HepG2 (cell line): ENCODE results near the gene CC2D1A. TPM values are rescaled to one million over a fixed set of nuclear protein-coding genes. Genes with fewer than 3 reads are reported as not detected.

Experiments
- CAMTA2 ChIP-seq: sonication (generic); formaldehyde crosslinking; IDR thresholded peaks from 2 replicates; pipeline ENCODE4 v1.4.0; 2020; ENCODE audit warnings: mild to moderate bottlenecking, missing genetic modification reagents, borderline replicate concordance
- CC2D1A ChIP-seq: sonication (generic); formaldehyde crosslinking; IDR thresholded peaks from 2 replicates; pipeline ENCODE4 v1.8.1; 2023; ENCODE audit warnings: mild to moderate bottlenecking, missing genetic modification reagents
- DMAP1 ChIP-seq: IDR thresholded peaks from 2 replicates; pipeline ENCODE4 v1.6.1; 2016
- DR1 ChIP-seq: sonication (generic); formaldehyde crosslinking; IDR thresholded peaks from 2 replicates; pipeline ENCODE4 v1.8.0; 2021; ENCODE audit warnings: mild to moderate bottlenecking, missing genetic modification reagents, inconsistent platforms
- EEA1 ChIP-seq: sonication (generic); formaldehyde crosslinking; IDR thresholded peaks from 2 replicates; pipeline ENCODE4 v1.5.1; 2020; ENCODE audit warnings: mild to moderate bottlenecking, missing genetic modification reagents, borderline replicate concordance
- FOXK2 ChIP-seq: fragments of 450-650 bp; IDR thresholded peaks from 2 replicates; pipeline ENCODE4 v1.6.1; 2016
- HNF1A ChIP-seq, 2 experiments: sonication (generic) in 1 of 2; formaldehyde crosslinking in 1 of 2; IDR thresholded peaks; 2 replicates each; pipeline versions ENCODE4 v1.4.0 to v1.6.1; 2016 to 2020; ENCODE audit warnings: borderline replicate concordance in 1 of 2, low read depth in 1 of 2, mild to moderate bottlenecking in 1 of 2, missing genetic modification reagents in 1 of 2
- IRX3 ChIP-seq: sonication (generic); formaldehyde crosslinking; IDR thresholded peaks from 2 replicates; pipeline ENCODE4 v1.8.1; 2023; ENCODE audit warnings: mild to moderate bottlenecking, low read depth, missing genetic modification reagents, borderline replicate concordance
- MTA1 ChIP-seq: sonication (generic); formaldehyde crosslinking; IDR thresholded peaks from 2 replicates; pipeline ENCODE4 v1.4.0; 2020; ENCODE audit warnings: missing genetic modification reagents, mild to moderate bottlenecking, borderline replicate concordance
- PAX8 ChIP-seq: sonication (generic); formaldehyde crosslinking; IDR thresholded peaks from 2 replicates; pipeline ENCODE4 v1.8.0; 2022; ENCODE audit warnings: mild to moderate bottlenecking, missing genetic modification reagents, borderline replicate concordance
- SYNCRIP ChIP-seq: fragments of 200-400 bp; formaldehyde crosslinking; IDR thresholded peaks from 2 replicates; pipeline ENCODE4 v1.6.1; 2018; ENCODE audit warnings: mild to moderate bottlenecking, low read depth, low read length; ENCODE audit not compliant: insufficient read depth
- THYN1 ChIP-seq: sonication (generic); formaldehyde crosslinking; IDR thresholded peaks from 2 replicates; pipeline ENCODE4 v1.8.1; 2023; ENCODE audit warnings: low read depth, mild to moderate bottlenecking, moderate library complexity, missing genetic modification reagents, borderline replicate concordance
- ZBTB7B ChIP-seq: sonication (generic); formaldehyde crosslinking; IDR thresholded peaks from 2 replicates; pipeline ENCODE4 v1.4.0; 2020; ENCODE audit warnings: missing genetic modification reagents
- ZNF329 ChIP-seq: sonication (generic); formaldehyde crosslinking; IDR thresholded peaks from 2 replicates; pipeline ENCODE4 v1.9.0; 2021; ENCODE audit warnings: low read depth, mild to moderate bottlenecking, missing genetic modification reagents
- ZNF558 ChIP-seq: sonication (generic); formaldehyde crosslinking; IDR thresholded peaks from 2 replicates; pipeline ENCODE4 v1.9.0; 2022; ENCODE audit warnings: mild to moderate bottlenecking, missing genetic modification reagents, borderline replicate concordance
- polyA plus RNA-seq, 8 experiments: library from polyadenylated mRNA; depleted of rRNA in 3 of 8; stranded (reverse) in 7 of 8; unstranded in 1 of 8; fragments of >200 nt; fragmentation: Illumina TruSeq in 4 of 8; extraction: Trizol in 4 of 8; gene quantifications; 2 replicates each; pipeline versions ENCODE4 v1.2.1 to v1.2.3, GENCODE V29; 2011 to 2016; ENCODE audit warnings: low read depth in 4 of 8, missing spikeins in 1 of 8, mixed read lengths in 1 of 8; ENCODE audit not compliant: insufficient read depth in 1 of 8
- total RNA-seq, 5 experiments: library from RNA; depleted of rRNA; stranded (reverse); fragments of >200 nt; fragmentation: Illumina TruSeq; extraction: Trizol; gene quantifications; 2 replicates each; pipeline ENCODE4 v1.2.3, GENCODE V29; 2016; ENCODE audit warnings: low read depth in 1 of 5
- TF ChIP-seq, protein P1 (sequence below): sonication (generic); formaldehyde crosslinking; IDR thresholded peaks from 2 replicates; pipeline ENCODE4 v1.5.1; 2020; ENCODE audit warnings: mild to moderate bottlenecking, moderate library complexity, missing genetic modification reagents
- TF ChIP-seq, protein P2 (sequence below): sonication (generic); formaldehyde crosslinking; conservative IDR thresholded peaks from 2 replicates; pipeline ENCODE4 v1.8.1; 2023; ENCODE audit warnings: missing genetic modification reagents
- TF ChIP-seq, protein P3 (sequence below): sonication (generic); formaldehyde crosslinking; conservative IDR thresholded peaks from 2 replicates; pipeline ENCODE4 v1.8.0; 2022; ENCODE audit warnings: low read depth, missing genetic modification reagents

CC2D1A gene
- total and polyA plus RNA-seq, 2 of the 13 experiments (the other 11 are each of a cell fraction or from before 2014, with no cell fraction given): 9.7 to 11.5 TPM

DNA sequence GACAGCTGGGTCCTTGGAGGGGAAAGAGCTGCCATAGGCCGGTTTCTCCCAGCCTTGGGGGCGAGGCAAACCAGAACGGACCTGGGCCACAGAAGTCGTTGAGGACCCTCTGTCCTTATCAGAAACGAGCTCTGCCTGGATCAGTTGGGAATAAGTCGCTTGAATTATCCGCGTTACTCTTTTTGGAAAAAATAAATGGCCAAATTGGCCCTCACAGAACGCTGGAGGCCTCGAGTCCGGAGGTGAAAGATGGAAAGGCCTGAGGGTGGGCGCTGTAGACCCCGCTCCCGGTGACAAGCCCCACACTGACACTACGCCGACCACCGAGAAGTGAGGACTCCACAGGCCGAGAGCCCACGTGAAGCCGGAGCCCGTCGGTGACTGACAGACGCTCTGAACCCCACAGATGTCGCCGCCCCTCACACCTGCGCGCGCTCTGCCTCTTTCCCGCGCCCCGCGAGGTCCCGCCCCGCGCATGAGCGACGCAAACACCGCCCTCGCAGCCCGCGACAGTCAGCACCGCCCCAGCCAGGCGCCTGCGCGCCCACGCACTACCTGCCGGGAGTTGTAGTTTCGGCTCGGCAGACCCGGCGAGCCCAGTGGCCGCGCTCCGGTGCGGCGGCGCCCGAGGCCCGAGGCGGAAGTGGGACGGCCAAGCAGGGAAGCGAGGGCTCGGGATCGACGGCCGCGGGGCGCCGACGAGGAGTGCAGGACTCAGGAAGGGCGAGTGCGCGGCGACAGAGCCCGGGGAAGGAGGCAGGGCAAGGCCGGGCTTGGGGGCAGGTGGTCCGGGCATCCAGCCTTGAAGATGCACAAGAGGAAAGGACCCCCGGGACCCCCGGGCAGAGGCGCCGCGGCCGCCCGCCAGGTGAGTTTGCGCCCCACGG is at the start of gene CC2D1A, which contains the start of gene BRME1 (continued):
- peak; percentile 58; the same call in 1 of the 2 replicates for TF ChIP-seq DMAP1 (CRISPR knock-in tag)
- TF ChIP-seq ZNF558 (CRISPR knock-in tag): no peak; the same call in 1 of the 2 replicates
- TF ChIP-seq CAMTA2 (CRISPR knock-in tag): peak; percentile 17; the same call in 1 of the 2 replicates
- TF ChIP-seq, protein P1, sequence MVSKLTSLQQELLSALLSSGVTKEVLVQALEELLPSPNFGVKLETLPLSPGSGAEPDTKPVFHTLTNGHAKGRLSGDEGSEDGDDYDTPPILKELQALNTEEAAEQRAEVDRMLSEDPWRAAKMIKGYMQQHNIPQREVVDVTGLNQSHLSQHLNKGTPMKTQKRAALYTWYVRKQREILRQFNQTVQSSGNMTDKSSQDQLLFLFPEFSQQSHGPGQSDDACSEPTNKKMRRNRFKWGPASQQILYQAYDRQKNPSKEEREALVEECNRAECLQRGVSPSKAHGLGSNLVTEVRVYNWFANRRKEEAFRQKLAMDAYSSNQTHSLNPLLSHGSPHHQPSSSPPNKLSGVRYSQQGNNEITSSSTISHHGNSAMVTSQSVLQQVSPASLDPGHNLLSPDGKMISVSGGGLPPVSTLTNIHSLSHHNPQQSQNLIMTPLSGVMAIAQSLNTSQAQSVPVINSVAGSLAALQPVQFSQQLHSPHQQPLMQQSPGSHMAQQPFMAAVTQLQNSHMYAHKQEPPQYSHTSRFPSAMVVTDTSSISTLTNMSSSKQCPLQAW (CRISPR knock-in tag): no peak
- no peak for TF ChIP-seq THYN1
- peak; percentile 77; the same call in 1 of the 2 replicates for TF ChIP-seq CC2D1A (CRISPR knock-in tag)
- TF ChIP-seq ZBTB7B (CRISPR knock-in tag): peak; percentile 55; the same call in 1 of the 2 replicates
- TF ChIP-seq MTA1 (CRISPR knock-in tag): no peak; the same call in 1 of the 2 replicates
- TF ChIP-seq PAX8 (CRISPR knock-in tag): 0 out of 2 replicates have a peak, but pooled peaks have one; percentile 64
- TF ChIP-seq, protein P2, sequence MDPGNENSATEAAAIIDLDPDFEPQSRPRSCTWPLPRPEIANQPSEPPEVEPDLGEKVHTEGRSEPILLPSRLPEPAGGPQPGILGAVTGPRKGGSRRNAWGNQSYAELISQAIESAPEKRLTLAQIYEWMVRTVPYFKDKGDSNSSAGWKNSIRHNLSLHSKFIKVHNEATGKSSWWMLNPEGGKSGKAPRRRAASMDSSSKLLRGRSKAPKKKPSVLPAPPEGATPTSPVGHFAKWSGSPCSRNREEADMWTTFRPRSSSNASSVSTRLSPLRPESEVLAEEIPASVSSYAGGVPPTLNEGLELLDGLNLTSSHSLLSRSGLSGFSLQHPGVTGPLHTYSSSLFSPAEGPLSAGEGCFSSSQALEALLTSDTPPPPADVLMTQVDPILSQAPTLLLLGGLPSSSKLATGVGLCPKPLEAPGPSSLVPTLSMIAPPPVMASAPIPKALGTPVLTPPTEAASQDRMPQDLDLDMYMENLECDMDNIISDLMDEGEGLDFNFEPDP (CRISPR knock-in tag): no peak
- no peak; the same call in 1 of the 2 replicates for TF ChIP-seq ZNF329 (CRISPR knock-in tag)
- TF ChIP-seq FOXK2: no peak
- peak; percentile 92; the same call in 1 of the 2 replicates for TF ChIP-seq EEA1
- peak; percentile 47; the same call in 1 of the 2 replicates for TF ChIP-seq IRX3
- TF ChIP-seq SYNCRIP: no peak
- TF ChIP-seq DR1 (CRISPR knock-in tag): peak; percentile 42; the same call in 1 of the 2 replicates
- TF ChIP-seq, protein P3, sequence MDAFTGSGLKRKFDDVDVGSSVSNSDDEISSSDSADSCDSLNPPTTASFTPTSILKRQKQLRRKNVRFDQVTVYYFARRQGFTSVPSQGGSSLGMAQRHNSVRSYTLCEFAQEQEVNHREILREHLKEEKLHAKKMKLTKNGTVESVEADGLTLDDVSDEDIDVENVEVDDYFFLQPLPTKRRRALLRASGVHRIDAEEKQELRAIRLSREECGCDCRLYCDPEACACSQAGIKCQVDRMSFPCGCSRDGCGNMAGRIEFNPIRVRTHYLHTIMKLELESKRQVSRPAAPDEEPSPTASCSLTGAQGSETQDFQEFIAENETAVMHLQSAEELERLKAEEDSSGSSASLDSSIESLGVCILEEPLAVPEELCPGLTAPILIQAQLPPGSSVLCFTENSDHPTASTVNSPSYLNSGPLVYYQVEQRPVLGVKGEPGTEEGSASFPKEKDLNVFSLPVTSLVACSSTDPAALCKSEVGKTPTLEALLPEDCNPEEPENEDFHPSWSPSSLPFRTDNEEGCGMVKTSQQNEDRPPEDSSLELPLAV (CRISPR knock-in tag): no peak
- no peak for TF ChIP-seq HNF1A (IDR thresholded peaks at IDR 0.05; ENCODE audit: low read depth)
- TF ChIP-seq HNF1A (CRISPR knock-in tag; IDR thresholded peaks at IDR 0.05; ENCODE audit: borderline replicate concordance): no peak
